Mesodermal cell (in vitro differentiated cells): Measurements from ENCODE around the gene UTS2R.

Experiments
- H3K27ac ChIP-seq: 2 replicates; pipeline ENCODE4 v1.7.0; 2013; ENCODE audit warnings: mild to moderate bottlenecking, low read depth, low read length, moderate library complexity; ENCODE audit not compliant: severe bottlenecking
- H3K36me3 ChIP-seq: 2 replicates; pipeline ENCODE4 v1.7.1; 2013; ENCODE audit warnings: mild to moderate bottlenecking, low read length, moderate library complexity; ENCODE audit not compliant: control insufficient read depth, insufficient read depth
- H3K4me1 ChIP-seq: one replicate; pipeline ENCODE4 v1.7.1; 2013; ENCODE audit warnings: mild to moderate bottlenecking, low read length; ENCODE audit not compliant: insufficient read depth, control insufficient read depth, poor library complexity, severe bottlenecking
- H3K4me3 ChIP-seq: 2 replicates; pipeline ENCODE4 v1.7.0; 2013; ENCODE audit warnings: low read length, control low read depth, mild to moderate bottlenecking; ENCODE audit not compliant: insufficient read depth, poor library complexity, severe bottlenecking; ENCODE audit errors: extremely low read depth
- H3K9me3 ChIP-seq: 2 replicates; pipeline ENCODE4 v1.7.1; 2013; ENCODE audit warnings: mild to moderate bottlenecking, low read length, moderate library complexity; ENCODE audit not compliant: control insufficient read depth
- WGBS, 2 experiments: methylation state at CpG; one replicate each; pipeline ENCODE4 v1.1.5; 2013; ENCODE audit warnings: missing lambda C conversion rate in 2 of 2; ENCODE audit not compliant: insufficient coverage in 2 of 2; 5-methylcytosine and 5-hydroxymethylcytosine counted together

The UTS2R gene

DNA sequence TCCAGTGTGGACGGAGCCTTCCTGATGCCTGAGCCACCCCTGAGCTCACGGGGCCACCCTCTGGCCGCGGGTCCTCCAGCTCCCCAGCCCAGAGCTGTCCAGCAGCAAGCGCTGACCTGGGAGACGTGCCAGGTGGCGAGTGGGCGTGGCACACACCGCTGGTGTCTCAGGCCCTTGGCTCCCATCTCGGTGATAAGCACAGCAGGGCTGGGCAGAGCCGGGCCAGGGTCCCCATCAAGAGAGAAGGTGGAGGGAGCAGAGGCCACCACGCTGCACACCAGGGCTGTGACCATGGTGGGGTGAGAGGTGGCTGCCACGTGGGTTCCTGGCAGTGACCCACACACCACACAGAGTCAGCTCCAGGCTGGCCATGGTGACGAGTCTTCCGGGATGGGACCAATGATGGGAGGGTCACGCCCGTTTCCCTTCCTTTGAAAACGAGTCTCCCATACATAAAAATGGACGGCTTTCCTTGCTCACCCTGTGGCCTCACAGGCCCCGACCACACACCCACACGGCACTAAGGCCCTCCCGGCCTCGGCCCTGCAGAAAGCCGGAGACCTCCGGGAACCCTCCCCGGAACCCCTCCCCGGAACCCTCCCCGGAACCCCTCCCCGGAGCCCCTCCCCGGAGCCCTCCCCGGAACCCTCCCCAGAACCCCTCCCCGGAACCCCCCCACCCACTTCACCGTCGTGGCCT lies 16.8 kb downstream of the UTS2R start:
- Histone ChIP-seq H3K9me3 (no peaks in the 10 kb centered on the region), H3K27ac (no peak overlapping the region), H3K36me3 (no peaks in the 10 kb centered on the region), H3K4me1 (peaks cover 11% of the 10 kb centered on the region), H3K4me3 (no peak overlapping the region)
- WGBS, 2 experiments: 86 to 92% methylated on average over 17 to 23 of the region's 34 CpGs

- no peak overlapping the region for H3K4me3 ChIP-seq
- H3K36me3 ChIP-seq: no peaks in the 10 kb centered on the region
- H3K27ac ChIP-seq: no peak overlapping the region
- WGBS, 2 experiments: 90 to 96% methylated on average over 14 to 18 of the region's 21 CpGs
- no peaks in the 10 kb centered on the region for H3K9me3 ChIP-seq
- H3K4me1 ChIP-seq: peaks cover 11% of the 10 kb centered on the region
Measured at GRCh38 chr17:82388922-82389283, 17.3 kb downstream of the UTS2R start.

DNA sequence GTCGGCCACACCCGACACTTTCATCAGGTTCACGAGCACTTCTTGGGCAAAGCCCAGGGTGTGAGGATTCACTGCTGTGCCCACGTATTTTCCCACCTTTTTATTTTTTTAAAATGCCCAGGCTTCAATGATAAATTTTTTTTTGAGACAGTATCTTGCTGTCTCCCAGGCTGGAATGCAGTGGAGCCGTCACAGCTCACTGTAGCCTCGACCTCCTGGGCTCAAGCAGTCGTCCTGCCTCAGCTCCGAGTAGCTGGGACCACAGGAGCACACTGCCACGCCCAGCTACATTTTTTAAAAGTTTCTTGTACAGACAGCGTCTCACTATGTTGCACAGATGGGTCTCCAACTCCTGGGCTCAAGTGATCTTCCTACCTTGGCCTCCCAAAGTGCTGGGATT lies 17.8 kb downstream of the UTS2R start:
- H3K9me3 ChIP-seq: no peaks in the 10 kb centered on the region
- WGBS, 2 experiments: 93% methylated on average over 10 of the region's 10 CpGs
- no peak overlapping the region for H3K4me3 ChIP-seq
- peaks cover under 1% of the 10 kb centered on the region for H3K36me3 ChIP-seq
- peaks cover 11% of the 10 kb centered on the region for H3K4me1 ChIP-seq
- H3K27ac ChIP-seq: no peak overlapping the region

DNA sequence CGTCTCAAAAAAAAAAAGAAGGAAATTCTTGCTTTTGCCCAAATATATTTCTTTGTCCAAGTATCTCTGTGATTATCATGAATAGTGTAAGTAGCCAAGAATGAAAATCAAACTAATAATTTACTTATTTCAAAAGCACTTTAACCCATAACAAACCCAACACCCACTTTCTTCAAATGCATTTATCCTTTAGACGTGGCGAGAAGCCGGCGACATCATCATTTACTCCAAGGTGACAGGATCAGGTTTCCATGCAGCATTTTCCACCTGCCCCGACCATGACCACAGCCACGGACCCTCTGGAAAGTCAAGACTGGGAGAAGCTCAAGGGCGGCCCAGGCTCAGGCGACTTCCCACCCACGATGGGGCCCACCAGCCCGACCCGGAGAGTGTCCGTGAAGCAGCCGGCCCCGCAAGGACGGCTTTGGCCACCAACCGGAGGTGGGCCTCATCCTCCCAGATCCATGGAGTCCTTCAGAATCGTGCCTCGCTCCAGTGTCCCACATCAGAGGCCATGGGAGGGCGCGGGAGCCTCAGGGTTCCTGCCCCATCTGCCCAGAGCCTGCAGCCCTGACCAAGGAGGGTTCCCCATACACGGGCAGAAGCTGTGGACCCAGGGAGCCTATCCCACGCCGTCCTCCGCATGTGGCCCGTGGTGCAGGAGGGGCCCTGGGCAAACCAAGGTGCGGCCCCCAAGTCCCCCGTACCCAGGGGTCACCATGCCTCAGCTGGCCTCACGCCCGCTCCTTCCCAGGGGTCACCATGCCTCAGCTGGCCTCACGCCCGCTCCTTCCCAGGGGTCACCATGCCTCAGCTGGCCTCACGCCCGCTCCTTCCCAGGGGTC lies 18.7 kb downstream of the UTS2R start:
- 93 to 94% methylated on average over 22 to 27 of the region's 34 CpGs for WGBS, 2 experiments
- H3K9me3 ChIP-seq: no peaks in the 10 kb centered on the region
- no peak overlapping the region for H3K4me3 ChIP-seq
- no peak overlapping the region for H3K27ac ChIP-seq
- H3K36me3 ChIP-seq: peaks cover 2% of the 10 kb centered on the region
- H3K4me1 ChIP-seq: peaks cover 7% of the 10 kb centered on the region

- 92% methylated on average over 6 of the region's 13 CpGs; no CpG with 5 or more reads in 1 of the 2 experiments for WGBS, 2 experiments
- Histone ChIP-seq H3K27ac (no peak overlapping the region), H3K36me3 (peaks cover 2% of the 10 kb centered on the region), H3K4me1 (peaks cover 2% of the 10 kb centered on the region), H3K9me3 (no peaks in the 10 kb centered on the region), H3K4me3 (no peak overlapping the region)
Measured at GRCh38 chr17:82390860-82391435, 19.4 kb downstream of the UTS2R start.

DNA sequence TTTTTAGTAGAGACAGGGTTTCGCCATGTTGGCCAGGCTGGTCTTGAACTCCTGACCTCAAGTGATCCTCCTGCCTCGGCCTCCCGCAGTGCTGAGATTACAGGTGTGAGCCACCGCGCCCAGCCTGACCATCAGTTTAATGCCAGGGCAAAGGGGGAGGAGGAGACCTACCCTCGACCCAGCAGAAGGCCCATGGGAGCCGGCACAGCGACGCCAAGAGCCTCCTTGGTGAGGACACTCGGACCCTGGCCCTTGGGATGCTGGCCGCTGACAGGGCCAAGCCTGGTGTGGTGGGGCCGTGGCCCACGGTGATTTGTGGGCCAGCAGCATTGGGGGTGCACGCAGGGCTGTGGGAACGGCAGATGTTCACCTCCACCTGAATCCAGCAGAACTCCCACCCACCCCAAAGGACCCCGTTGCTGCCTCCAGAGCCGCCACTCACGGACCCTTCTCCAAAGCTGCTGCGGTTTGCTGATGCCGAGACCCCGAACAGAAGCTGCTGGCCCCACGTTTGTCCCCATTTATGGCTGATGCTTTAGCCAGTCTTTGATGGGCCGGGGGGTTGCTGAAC lies 20.0 kb downstream of the UTS2R start:
- 92 to 98% methylated on average over 18 to 23 of the region's 23 CpGs for WGBS, 2 experiments

GRCh38 chr17:82392209-82392920 lies 20.8 kb downstream of the UTS2R start:
- Histone ChIP-seq H3K4me3 (no peak overlapping the region), H3K27ac (no peak overlapping the region), H3K4me1 (no peaks in the 10 kb centered on the region), H3K9me3 (no peaks in the 10 kb centered on the region), H3K36me3 (peaks cover 2% of the 10 kb centered on the region)
- WGBS, 2 experiments: 93 to 96% methylated on average over 23 to 24 of the region's 28 CpGs

More for the DNA sequence above, 20.0 kb downstream of the UTS2R start:
- Histone ChIP-seq H3K36me3 (peaks cover 2% of the 10 kb centered on the region), H3K9me3 (no peaks in the 10 kb centered on the region), H3K4me3 (no peak overlapping the region), H3K4me1 (no peaks in the 10 kb centered on the region), H3K27ac (no peak overlapping the region)

DNA sequence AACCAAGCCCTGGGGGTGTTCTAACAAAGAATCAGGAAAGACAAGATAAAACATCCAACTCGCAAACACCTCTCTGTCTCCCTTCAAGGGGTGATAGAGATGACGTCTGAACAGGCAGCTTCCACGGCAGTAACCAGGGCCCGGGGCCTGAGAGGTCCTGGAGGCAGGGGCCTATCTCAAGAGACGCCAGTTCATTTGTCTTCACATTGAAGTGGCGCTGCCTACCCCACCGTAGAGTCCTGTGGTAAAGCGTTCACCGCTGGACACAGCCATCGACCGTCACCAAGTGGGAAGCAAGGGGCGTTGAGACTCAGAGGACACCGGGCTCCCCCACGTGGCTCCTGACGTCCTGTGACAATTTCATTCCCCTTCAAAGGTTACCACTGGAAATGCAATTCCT lies 21.4 kb downstream of the UTS2R start:
- no peaks in the 10 kb centered on the region for H3K9me3 ChIP-seq
- no peak overlapping the region for H3K4me3 ChIP-seq
- peaks cover 2% of the 10 kb centered on the region for H3K36me3 ChIP-seq
- 90 to 95% methylated on average over 15 of the region's 15 CpGs for WGBS, 2 experiments
- H3K4me1 ChIP-seq: no peaks in the 10 kb centered on the region
- H3K27ac ChIP-seq: no peak overlapping the region

DNA sequence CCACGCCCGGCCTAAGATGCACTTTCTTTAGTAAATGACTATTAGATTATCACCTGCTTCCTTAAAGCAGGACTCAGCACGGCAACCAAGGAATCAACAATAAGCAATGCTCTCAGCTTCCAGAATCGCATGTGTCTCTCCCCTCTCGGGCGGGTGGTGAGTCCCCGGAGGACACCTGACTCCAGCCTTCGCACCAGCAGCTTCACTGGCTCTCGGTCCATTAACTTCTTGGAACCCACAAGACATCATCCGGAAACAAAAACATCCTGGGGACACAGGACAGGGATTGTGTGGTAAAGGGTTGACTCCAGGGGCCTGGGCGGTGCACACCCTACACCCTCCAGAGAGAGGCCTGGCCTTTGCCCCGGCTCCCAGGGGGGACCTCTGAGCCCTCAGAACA lies 22.7 kb downstream of the UTS2R start:
- H3K27ac ChIP-seq: no peak overlapping the region
- no peaks in the 10 kb centered on the region for H3K4me1 ChIP-seq
- no peaks in the 10 kb centered on the region for H3K9me3 ChIP-seq
- 96 to 98% methylated on average over 9 to 10 of the region's 12 CpGs for WGBS, 2 experiments
- peaks cover 2% of the 10 kb centered on the region for H3K36me3 ChIP-seq
- H3K4me3 ChIP-seq: no peak overlapping the region
